Measurements from ENCODE around the gene STX7. TPM values are rescaled to one million over a fixed set of nuclear protein-coding genes. Genes with fewer than 3 reads are reported as not detected.
A peak's percentile ranks its signal among the peaks of the same experiment; 100 is the strongest.

The STX7 gene
- total RNA-seq, 8 experiments from 2014 or later: 12.7 to 56.3 (median 35.5) TPM

DNA sequence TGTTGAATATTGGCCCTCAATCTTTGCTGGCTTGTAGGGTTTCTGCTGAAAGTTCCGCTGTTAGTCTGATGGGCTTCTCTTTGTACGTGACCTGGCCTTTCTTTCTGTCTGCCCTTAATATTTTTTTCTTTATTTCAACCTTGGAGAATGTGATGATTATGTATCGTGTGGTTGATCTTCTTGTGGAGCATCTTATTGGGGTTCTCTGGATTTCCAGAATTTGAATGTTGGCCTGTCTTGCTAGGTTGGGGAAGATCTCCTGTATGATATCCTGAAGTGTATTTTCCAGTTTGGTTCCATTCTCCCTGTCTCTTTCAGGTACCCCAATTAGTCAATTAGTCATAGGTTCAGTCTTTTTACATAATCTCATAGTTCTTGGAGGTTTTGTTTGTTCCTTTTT is 89.1 kb downstream of the STX7 start:
- Histone ChIP-seq H3K27ac (no peak overlapping the region), H3K4me3 (no peak overlapping the region), H3K4me1 (replicated peaks in 1 of 2) (no peaks in the 10 kb centered on the region)
- ATAC-seq (replicated peaks in 6 of 8): no peak
- WGBS, 10 experiments: 58 to 100% (median 83%) methylated on average over 1 to 3 of the region's 3 CpGs
- in situ Hi-C loops (cut with MboI; ENCODE audit: low pct_unique_long_range_greater_than_20kb in 2 of 9, low sequenced_read_pairs in 9 of 9, unreplicated experiment in 9 of 9): no loop called here

DNA sequence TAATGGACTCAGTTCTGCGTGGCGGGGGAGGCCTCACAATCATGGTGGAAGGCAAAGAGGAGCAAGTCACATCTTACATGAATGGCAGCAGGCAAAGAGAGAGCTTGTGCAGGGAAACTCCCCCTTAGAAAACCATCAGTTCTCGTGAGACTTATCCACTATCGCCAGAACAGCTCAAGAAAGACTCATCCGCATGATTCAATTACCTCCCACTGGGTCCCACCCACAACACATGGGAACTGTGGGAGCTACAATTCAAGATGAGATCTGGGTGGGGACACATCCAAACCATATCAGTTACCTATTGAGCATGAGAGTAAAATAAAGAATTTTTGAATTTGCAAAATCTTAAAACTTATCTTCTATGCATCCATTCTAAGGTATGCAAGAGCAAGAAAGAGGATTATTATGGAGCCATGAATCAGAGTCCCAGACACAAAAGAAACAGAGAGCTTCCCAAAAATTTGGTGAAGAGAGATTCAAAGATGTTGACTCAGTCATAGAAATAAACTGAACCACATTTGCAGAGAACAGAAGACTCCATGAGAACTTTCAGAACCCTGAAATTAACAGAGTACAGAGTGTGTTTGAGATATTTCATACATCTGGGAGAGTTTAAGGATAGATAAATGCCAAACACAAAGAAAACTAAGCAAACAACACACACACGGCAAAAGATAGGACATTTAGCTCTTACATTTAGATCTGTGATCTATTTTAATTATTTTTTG is 94.5 kb downstream of the STX7 start:
- Histone ChIP-seq H3K4me3 (no peak overlapping the region), H3K4me1 (replicated peaks in 1 of 2) (no peaks in the 10 kb centered on the region), H3K27ac (no peak overlapping the region)
- peak in 2 of 8 experiments; percentile 32 to 68 for ATAC-seq (replicated peaks in 6 of 8)
- in situ Hi-C loops (cut with MboI; ENCODE audit: low pct_unique_long_range_greater_than_20kb in 2 of 9, low sequenced_read_pairs in 9 of 9, unreplicated experiment in 9 of 9): no loop called here
- WGBS, 10 experiments: 0 to 92% (median 78%) methylated on average over 1 to 6 of the region's 6 CpGs; no CpG with 5 or more reads in 2 of the 10 experiments

DNA sequence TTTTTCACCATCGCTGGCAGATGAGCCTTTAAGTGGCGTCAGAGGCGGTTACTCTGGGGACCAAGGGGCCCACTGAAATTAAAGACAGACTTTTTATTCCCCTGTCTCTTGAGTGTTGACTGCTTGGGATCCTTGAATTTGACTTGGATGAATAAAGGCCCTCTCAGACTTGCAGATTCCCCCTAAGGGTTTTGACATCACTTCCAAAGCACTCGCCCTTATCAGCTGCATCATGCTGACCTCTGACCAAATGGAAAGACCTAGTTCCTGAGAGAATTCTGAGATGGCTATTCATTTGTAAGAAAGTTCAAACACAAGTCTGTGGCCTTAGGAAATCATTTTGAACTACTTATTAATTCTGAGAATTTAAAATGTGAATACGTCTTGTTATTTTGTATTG is 98.2 kb downstream of the STX7 start:
- ATAC-seq (replicated peaks in 6 of 8): peak in 1 of 8 experiments; percentile 40
- 3 to 100% (median 96%) methylated on average over 1 to 5 of the region's 5 CpGs; no CpG with 5 or more reads in 1 of the 10 experiments for WGBS, 10 experiments

DNA sequence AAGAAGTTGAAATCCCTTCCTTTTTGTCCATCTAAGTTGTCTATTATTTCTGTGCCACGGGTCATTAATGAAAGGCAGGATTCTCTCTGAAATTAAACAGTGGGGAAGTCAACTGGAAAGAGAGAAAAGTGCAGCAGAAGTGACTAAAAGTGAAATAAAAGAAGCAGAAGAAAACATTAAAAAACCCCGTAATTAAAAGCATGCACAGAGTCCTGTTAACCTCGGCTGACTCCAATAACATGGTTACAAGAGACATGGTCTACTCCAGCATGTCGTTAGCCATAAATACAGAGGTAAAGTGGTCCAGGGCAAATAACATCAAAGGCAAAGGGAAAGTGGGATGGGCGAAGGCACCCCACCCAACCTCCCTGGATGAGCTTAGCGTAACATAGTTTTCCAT is 98.6 kb downstream of the STX7 start:
- no peak for ATAC-seq (replicated peaks in 6 of 8)
- Histone ChIP-seq H3K27ac (no peak overlapping the region), H3K4me1 (replicated peaks in 1 of 2) (no peaks in the 10 kb centered on the region), H3K4me3 (no peak overlapping the region)
- in situ Hi-C loops (cut with MboI; ENCODE audit: low pct_unique_long_range_greater_than_20kb in 2 of 9, low sequenced_read_pairs in 9 of 9, unreplicated experiment in 9 of 9): no loop called here
- 0 to 100% (median 64%) methylated on average over 2 to 5 of the region's 6 CpGs for WGBS, 10 experiments

More for the DNA sequence above, 98.2 kb downstream of the STX7 start:
- Histone ChIP-seq H3K4me3 (no peak overlapping the region), H3K4me1 (replicated peaks in 1 of 2) (no peaks in the 10 kb centered on the region), H3K27ac (no peak overlapping the region)
- in situ Hi-C loops (cut with MboI; ENCODE audit: low pct_unique_long_range_greater_than_20kb in 2 of 9, low sequenced_read_pairs in 9 of 9, unreplicated experiment in 9 of 9): no loop called here

DNA sequence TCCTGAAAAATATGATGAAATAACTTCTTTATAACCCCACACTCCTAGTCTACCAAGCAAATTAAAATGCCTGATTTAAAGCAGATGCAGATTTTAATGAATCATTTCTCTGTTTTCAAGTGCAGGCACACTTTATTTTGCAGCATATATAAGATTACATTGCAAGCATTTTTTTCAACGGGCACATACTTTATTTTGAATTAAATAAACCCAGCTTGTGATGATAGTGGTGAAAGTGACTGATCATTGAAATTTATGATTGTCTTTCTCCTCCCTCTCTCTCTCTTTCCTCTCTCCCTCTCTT is 99.5 kb downstream of the STX7 start:
- 0 to 88% (median 50%) methylated on average over 1 of the region's 1 CpG; no CpG with 5 or more reads in 1 of the 10 experiments for WGBS, 10 experiments
- peak in 2 of 8 experiments; percentile 26 to 33 for ATAC-seq (replicated peaks in 6 of 8)
- Histone ChIP-seq H3K4me1 (replicated peaks in 1 of 2) (no peaks in the 10 kb centered on the region), H3K4me3 (no peak overlapping the region), H3K27ac (no peak overlapping the region)
- in situ Hi-C loops (cut with MboI; ENCODE audit: low pct_unique_long_range_greater_than_20kb in 2 of 9, low sequenced_read_pairs in 9 of 9, unreplicated experiment in 9 of 9): no loop called here

DNA sequence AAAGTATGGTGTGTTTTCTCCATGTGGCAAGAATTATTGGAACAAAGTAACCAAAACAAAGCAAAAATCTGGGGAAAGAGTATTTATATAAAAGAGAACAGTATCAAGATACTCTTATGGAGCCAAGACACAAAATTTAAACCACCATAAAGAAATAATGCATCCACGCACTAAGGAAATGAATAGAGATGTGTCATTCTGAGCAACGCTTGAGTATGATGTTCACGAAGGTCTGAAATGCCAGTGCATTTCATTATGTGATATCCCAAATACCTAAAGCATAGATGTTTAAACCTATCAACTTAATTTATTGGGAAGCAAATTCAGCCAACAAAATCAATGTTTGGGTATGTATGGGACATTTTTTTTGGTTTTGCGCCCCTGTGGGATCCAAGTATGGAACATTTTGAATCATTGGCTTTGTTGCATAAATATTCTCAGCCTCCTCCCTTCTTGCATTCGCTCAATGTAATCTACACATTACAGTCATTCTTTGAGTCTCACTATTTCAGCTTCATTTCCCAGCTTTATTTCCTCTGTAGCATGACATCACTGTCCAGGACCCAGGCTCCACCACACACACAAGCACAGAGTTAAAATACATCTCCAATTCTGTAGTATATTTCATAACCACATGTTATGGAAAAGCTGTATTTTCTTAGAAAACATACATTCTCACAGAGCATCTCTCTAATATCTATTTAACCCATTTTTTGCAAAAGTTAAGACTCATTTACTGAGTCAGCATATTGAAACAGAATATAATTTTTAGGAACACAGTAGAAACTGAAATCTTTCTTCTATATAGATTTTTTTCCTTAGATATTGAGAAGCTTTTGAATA is 100.0 kb downstream of the STX7 start:
- no peak overlapping the region for H3K27ac ChIP-seq
- ATAC-seq (replicated peaks in 6 of 8): peak in 4 of 8 experiments; percentile 39 to 99 (median 70)
- WGBS, 10 experiments: 4 to 96% (median 79%) methylated on average over 1 to 5 of the region's 5 CpGs
- H3K4me1 ChIP-seq (replicated peaks in 1 of 2): no peaks in the 10 kb centered on the region
- in situ Hi-C loops (cut with MboI; ENCODE audit: low pct_unique_long_range_greater_than_20kb in 2 of 9, low sequenced_read_pairs in 9 of 9, unreplicated experiment in 9 of 9): no loop called here
- H3K4me3 ChIP-seq: no peak overlapping the region

DNA sequence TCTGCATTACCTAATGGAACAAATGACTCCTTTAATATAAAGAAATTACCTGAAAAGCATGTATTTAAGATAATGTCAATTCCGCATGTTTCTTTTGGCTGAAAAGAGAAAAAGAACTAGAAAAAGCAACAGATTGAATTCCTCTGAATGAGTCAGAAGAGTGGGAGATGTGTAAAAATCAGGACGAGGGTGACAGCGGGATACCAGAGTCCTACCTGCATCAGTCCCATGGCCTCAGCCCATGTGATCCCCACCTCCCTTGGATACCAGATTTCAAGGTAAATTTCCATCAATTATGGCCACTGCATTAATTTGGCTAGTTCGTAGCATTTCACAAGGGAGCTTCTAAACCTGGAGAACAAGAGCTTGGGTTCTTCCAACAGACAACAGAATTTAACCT is 101.6 kb downstream of the STX7 start:
- ATAC-seq (replicated peaks in 6 of 8): no peak
- Histone ChIP-seq H3K4me3 (no peak overlapping the region), H3K4me1 (replicated peaks in 1 of 2) (no peaks in the 10 kb centered on the region), H3K27ac (no peak overlapping the region)
- WGBS, 10 experiments: 51 to 100% (median 90%) methylated on average over 1 to 4 of the region's 4 CpGs
- in situ Hi-C loops (cut with MboI; ENCODE audit: low pct_unique_long_range_greater_than_20kb in 2 of 9, low sequenced_read_pairs in 9 of 9, unreplicated experiment in 9 of 9): no loop called here

DNA sequence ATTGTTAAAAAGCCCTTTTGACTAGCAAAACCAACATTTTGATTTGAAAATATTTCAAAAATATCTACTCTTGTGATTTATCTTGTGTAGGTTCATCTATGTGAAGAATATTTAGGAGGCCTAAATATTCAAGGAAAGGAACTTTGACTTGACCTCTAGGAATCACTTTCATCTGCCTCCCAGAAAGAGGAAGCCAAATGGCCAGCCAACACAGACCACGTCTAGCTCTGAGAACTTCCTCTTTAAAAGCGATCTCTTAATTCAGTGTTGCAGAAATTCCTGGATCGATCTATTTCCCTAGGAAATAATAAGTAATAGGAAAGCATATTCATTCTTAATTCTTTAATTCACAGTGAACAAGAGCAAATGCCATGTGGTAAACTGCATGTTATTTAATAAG is 102.1 kb downstream of the STX7 start:
- no peaks in the 10 kb centered on the region for H3K4me1 ChIP-seq (replicated peaks in 1 of 2)
- H3K27ac ChIP-seq: no peak overlapping the region
- no peak overlapping the region for H3K4me3 ChIP-seq
- no peak for ATAC-seq (replicated peaks in 6 of 8)
- in situ Hi-C loops (cut with MboI; ENCODE audit: low pct_unique_long_range_greater_than_20kb in 2 of 9, low sequenced_read_pairs in 9 of 9, unreplicated experiment in 9 of 9): no loop called here
- 17 to 100% (median 91%) methylated on average over 1 to 3 of the region's 3 CpGs; no CpG with 5 or more reads in 2 of the 10 experiments for WGBS, 10 experiments

DNA sequence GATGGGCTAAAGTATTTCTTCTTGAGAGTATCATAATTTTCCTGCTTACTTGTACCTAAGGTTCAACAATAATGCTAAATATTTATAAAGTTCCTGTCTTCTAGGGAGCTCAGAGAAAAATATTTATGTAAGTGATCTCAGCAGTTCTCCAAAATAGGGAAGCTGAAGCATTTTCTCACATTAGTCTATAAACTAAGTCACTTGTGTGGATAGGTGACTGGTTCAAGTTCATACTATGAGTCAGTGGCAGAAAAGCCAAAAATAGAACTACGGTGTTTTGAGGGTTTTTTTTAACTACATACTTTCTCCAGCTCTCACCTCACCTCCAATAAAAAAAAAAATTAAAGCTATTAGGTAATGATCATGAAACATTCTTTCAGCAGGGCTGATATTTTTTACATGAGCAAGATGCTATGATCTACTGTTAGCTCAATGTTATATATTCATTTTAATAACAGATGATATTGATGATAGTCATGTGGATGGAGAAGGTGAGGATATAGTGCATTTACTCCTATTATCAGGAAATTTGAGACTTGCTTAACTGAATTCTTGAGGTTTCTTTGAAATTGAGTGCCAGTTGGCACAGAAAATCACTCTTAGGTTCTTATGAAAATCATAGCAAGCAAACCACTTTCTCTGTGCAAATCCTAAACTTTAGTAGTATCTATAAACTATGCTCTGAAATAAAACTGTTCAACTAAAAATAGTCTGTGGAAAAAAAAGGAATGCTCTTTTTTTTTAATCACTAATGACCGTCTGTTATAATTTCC is 107.6 kb downstream of the STX7 start:
- H3K4me1 ChIP-seq (replicated peaks in 1 of 2): no peaks in the 10 kb centered on the region
- H3K4me3 ChIP-seq: no peak overlapping the region
- in situ Hi-C loops (cut with MboI; ENCODE audit: low pct_unique_long_range_greater_than_20kb in 2 of 9, low sequenced_read_pairs in 9 of 9, unreplicated experiment in 9 of 9): no loop called here
- no peak for ATAC-seq (replicated peaks in 6 of 8)
- 0 to 100% (median 91%) methylated on average over 1 to 2 of the region's 2 CpGs; no CpG with 5 or more reads in 1 of the 10 experiments for WGBS, 10 experiments
- H3K27ac ChIP-seq: no peak overlapping the region

DNA sequence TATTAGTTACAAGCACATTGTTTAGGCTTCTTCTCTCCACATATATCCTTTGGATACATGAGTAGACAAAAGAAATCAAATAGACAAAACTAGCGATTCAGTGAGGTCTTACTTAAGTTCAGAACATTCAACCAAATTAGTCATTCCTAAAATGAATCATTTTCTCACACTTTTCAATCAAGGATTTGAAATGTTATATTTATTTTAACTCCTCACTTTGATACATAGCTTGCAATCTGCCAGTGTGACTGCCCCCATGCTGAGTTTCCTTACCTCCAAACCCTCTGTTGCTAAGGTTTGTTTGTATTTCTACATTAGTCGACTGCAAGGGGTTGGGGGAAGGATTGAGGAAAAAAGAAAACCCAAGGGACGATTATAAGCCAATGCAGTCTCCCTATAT is 108.2 kb downstream of the STX7 start:
- no peak overlapping the region for H3K4me3 ChIP-seq
- H3K27ac ChIP-seq: no peak overlapping the region
- no peak for ATAC-seq (replicated peaks in 6 of 8)
- in situ Hi-C loops (cut with MboI; ENCODE audit: low pct_unique_long_range_greater_than_20kb in 2 of 9, low sequenced_read_pairs in 9 of 9, unreplicated experiment in 9 of 9): no loop called here
- no peaks in the 10 kb centered on the region for H3K4me1 ChIP-seq (replicated peaks in 1 of 2)
- WGBS, 10 experiments: 14 to 100% (median 57%) methylated on average over 1 to 3 of the region's 3 CpGs

DNA sequence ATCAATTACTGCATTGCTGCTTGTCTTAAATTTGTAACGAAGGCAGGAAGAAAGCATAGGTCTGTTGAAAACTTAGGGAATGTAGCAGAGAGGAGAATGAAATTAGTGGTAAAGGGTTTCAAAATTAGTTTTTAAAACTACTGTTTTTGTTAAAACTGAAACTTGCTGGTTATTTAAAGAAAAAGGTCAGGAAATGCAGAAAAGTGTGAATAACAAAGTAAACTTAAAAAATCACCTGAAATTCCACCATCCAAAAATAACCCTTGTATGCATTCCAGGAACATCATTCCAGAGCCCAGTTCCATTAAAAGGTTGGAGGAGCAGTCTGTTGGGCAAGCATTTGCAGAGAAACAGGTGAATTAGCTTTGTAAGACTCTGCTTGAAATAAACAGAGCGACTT is 108.6 kb downstream of the STX7 start:
- ATAC-seq (replicated peaks in 6 of 8): no peak
- 32 to 86% (median 70%) methylated on average over 1 to 2 of the region's 2 CpGs; no CpG with 5 or more reads in 1 of the 10 experiments for WGBS, 10 experiments
- Histone ChIP-seq H3K27ac (no peak overlapping the region), H3K4me1 (replicated peaks in 1 of 2) (no peaks in the 10 kb centered on the region), H3K4me3 (no peak overlapping the region)
- in situ Hi-C loops (cut with MboI; ENCODE audit: low pct_unique_long_range_greater_than_20kb in 2 of 9, low sequenced_read_pairs in 9 of 9, unreplicated experiment in 9 of 9): no loop called here

DNA sequence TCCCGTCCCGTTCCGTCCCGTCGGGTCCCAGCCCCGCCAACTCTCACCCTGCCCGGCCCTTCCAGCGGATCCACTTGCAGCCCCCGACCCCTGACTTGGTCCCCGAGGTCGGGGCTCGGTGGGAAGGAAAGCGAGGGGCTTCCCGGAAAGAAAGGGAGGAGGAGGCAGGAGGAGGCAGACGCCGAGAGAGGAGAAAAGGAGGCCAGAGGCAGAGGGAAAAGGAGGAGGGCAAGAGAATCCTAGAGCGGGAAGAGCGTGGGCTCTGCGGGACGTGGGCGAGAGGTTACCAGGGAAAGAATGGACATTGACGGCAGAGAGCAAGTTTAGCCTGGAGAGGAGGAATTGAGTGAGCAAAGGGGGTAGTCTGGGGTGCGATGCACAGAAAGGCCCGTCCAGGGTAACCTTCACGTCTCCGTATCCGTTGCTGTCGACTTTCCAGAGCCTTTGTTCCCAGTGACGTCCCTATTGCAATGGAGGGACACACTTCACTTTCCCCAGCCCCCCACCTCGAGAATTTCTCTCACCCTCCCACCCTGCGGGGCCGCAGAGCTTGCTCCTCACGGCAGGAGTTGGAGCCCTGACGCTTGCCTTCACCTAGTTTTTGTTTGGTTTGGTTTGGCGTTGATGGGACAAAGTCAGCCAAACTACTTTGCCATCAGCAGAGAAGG is 111.2 kb downstream of the STX7 start:
- peak in 6 of 8 experiments; percentile 6 to 34 (median 17) for ATAC-seq (replicated peaks in 6 of 8)
- WGBS, 10 experiments: 0 to 83% (median 35%) methylated on average over 1 to 15 of the region's 35 CpGs; no CpG with 5 or more reads in 1 of the 10 experiments
- Histone ChIP-seq H3K4me3 (peak overlapping the region; percentile 74 to 92 (median 87)), H3K4me1 (replicated peaks in 1 of 2) (no peaks in the 10 kb centered on the region), H3K27ac (no peak overlapping the region)
- in situ Hi-C loops (cut with MboI; ENCODE audit: low pct_unique_long_range_greater_than_20kb in 2 of 9, low sequenced_read_pairs in 9 of 9, unreplicated experiment in 9 of 9): no loop called here
